K562 (cell line): Measurements from ENCODE around the gene ZNF232. TPM values are rescaled to one million over a fixed set of nuclear protein-coding genes. Genes with fewer than 3 reads are reported as not detected.
A peak's percentile ranks its signal among the peaks of the same experiment; 100 is the strongest.

Experiments
- ATAC-seq: fragments of 200-7000 bp; cut with Tn5 transposase; 3 replicates; pipeline ENCODE4 v1.9.1; 2020; ENCODE audit warnings: moderate library complexity
- BruUV-seq: library from RNA; stranded (reverse); fragments of 400-500 nt; replicated peaks from 2 replicates; lab custom pipeline; 2021; lab: Mats Ljungman, UMichigan
- CTCF ChIA-PET: fragments of 300-600 bp; formaldehyde crosslinking; extraction: SDS; loops from one replicate; lab custom pipeline; 2021; ENCODE audit warnings: low intra/inter-chr PET ratio; lab: Yijun Ruan, JAX
- POLR2A ChIA-PET: fragments of 300-600, 350-650 bp; sonication (Branson Sonifier 250); formaldehyde crosslinking; extraction: SDS; loops from one replicate; lab custom pipeline; 2021; ENCODE audit warnings: antibody characterized with exemption, inconsistent platforms; lab: Yijun Ruan, JAX
- DNase-seq, 4 experiments: peaks; one replicate each; pipeline versions ENCODE4 v3.0.0 to v3.0.0-alpha.2; 2011 to 2018; ENCODE audit warnings: low spot score in 3 of 4, mixed read lengths in 3 of 4; ENCODE audit errors: extremely low read depth in 1 of 4
- FAIRE-seq: peaks from 2 replicates; lab custom pipeline; 2011; peaks lifted over from hg19 to GRCh38; lab: Jason Lieb, UNC
- H2AFZ ChIP-seq: 2 replicates; pipeline ENCODE4 v1.6.0; 2011; ENCODE audit warnings: low read depth, low read length, control low read depth, inconsistent platforms
- H3K27ac ChIP-seq: fragments of 200-600 bp; 3 replicates; pipeline ENCODE4 v1.8.0; 2011; ENCODE audit warnings: low read depth, mild to moderate bottlenecking, control low read depth, inconsistent platforms, low read length, moderate library complexity, mixed read lengths; ENCODE audit errors: extremely low read depth
- H3K27me3 ChIP-seq, 2 experiments: fragments of 300-600 bp in 1 of 2; 2 replicates in 1 of 2; 3 replicates in 1 of 2; pipeline versions ENCODE4 v1.6.0 to v1.8.0; 2011; ENCODE audit warnings: inconsistent platforms in 2 of 2, low read length in 2 of 2, mild to moderate bottlenecking in 1 of 2, mixed read lengths in 1 of 2, moderate library complexity in 1 of 2; ENCODE audit not compliant: control insufficient read depth in 2 of 2, insufficient read depth in 2 of 2
- H3K36me3 ChIP-seq: fragments of 300-600 bp; 3 replicates; pipeline ENCODE4 v1.8.0; 2011; ENCODE audit warnings: mild to moderate bottlenecking, low read length, inconsistent platforms; ENCODE audit not compliant: control insufficient read depth, insufficient read depth
- H3K4me1 ChIP-seq, 2 experiments: fragments of 200-600 bp in 1 of 2; replicated peaks in 1 of 2; 2 replicates in 1 of 2; 3 replicates in 1 of 2; pipeline versions ENCODE4 v1.5.1 to v1.8.0; 2011; ENCODE audit warnings: inconsistent platforms in 2 of 2, low read length in 2 of 2, mild to moderate bottlenecking in 1 of 2, mixed read lengths in 1 of 2, moderate library complexity in 1 of 2; ENCODE audit not compliant: control insufficient read depth in 2 of 2, insufficient read depth in 2 of 2
- H3K4me2 ChIP-seq: 2 replicates; pipeline ENCODE4 v1.6.1; 2011; ENCODE audit warnings: low read length, control low read depth, inconsistent platforms, mixed read lengths; ENCODE audit not compliant: insufficient read depth
- H3K4me3 ChIP-seq: fragments of 200-600 bp; sonication (generic), shearing (Covaris generic); 2 replicates; pipeline ENCODE4 v1.5.1; 2016; ENCODE audit warnings: control low read depth, inconsistent platforms
- H3K79me2 ChIP-seq: fragments of 200-600 bp; 3 replicates; pipeline ENCODE4 v1.8.0; 2011; ENCODE audit warnings: low read length, inconsistent platforms; ENCODE audit not compliant: control insufficient read depth, insufficient read depth
- H3K9ac ChIP-seq, 2 experiments: 2 replicates each; pipeline versions ENCODE4 v1.6.0 to v1.6.1; 2011; ENCODE audit warnings: low read depth in 2 of 2, low read length in 2 of 2, control low read depth in 1 of 2, inconsistent platforms in 1 of 2, mild to moderate bottlenecking in 1 of 2, mixed read lengths in 1 of 2; ENCODE audit not compliant: insufficient read depth in 1 of 2
- H3K9me1 ChIP-seq: one replicate; pipeline ENCODE4 v1.6.0; 2011; ENCODE audit warnings: inconsistent platforms, mild to moderate bottlenecking, low read length, moderate library complexity; ENCODE audit not compliant: control insufficient read depth, insufficient read depth
- H3K9me3 ChIP-seq: replicated peaks from 2 replicates; pipeline ENCODE4 v1.5.1; 2011; ENCODE audit warnings: low read depth, low read length, inconsistent platforms; ENCODE audit not compliant: control insufficient read depth, insufficient read depth
- H4K20me1 ChIP-seq: replicated peaks from 2 replicates; pipeline ENCODE4 v1.6.1; 2011; ENCODE audit warnings: low read length, inconsistent platforms, mixed read lengths; ENCODE audit not compliant: control insufficient read depth, insufficient read depth
- ZBTB33 ChIP-seq: sonication (generic); formaldehyde crosslinking; IDR thresholded peaks from 2 replicates; pipeline ENCODE4 v1.8.1; 2023; ENCODE audit warnings: mild to moderate bottlenecking, missing genetic modification reagents
- ZNF699 ChIP-seq: fragments of 250-450 bp; sonication (Bioruptor Pico); IDR thresholded peaks from 2 replicates; pipeline ENCODE4 v1.8.0; 2021; ENCODE audit warnings: mild to moderate bottlenecking, moderate library complexity; ENCODE audit not compliant: insufficient replicate concordance
- WGBS: fragments of 100-300 bp; shearing (Covaris generic); methylation state at CpG from one replicate; pipeline ENCODE4 v1.1.6; 2016; ENCODE audit warnings: low coverage, mixed read lengths; ENCODE audit not compliant: insufficient coverage; ENCODE audit errors: missing lambda C conversion rate; 5-methylcytosine and 5-hydroxymethylcytosine counted together
- in situ Hi-C: fragments of 300-500 bp; cut with MboI; formaldehyde crosslinking; loops from 4 replicates; pipeline ENCODE4 v1.15.0; 2018; ENCODE audit warnings: inconsistent platforms, mixed read lengths
- intact Hi-C: fragments of 100-400 bp; cut with micrococcal nuclease; formaldehyde crosslinking; loops from 2 replicates; pipeline ENCODE4 v1.14.2; 2022
- polyA plus RNA-seq, 8 experiments: library from polyadenylated mRNA; depleted of rRNA in 4 of 8; stranded (reverse) in 5 of 8; unstranded in 3 of 8; fragments of >200 nt; fragmentation: Nextera tagmentation in 2 of 8; fragmentation: Illumina TruSeq in 1 of 8; extraction: Ambion mirVana in 2 of 8; extraction: Trizol in 1 of 8; gene quantifications; 2 replicates each; pipeline versions ENCODE4 v1.2.1 to v1.2.3, GENCODE V29; 2011 to 2014; ENCODE audit warnings: inconsistent platforms in 1 of 8, missing spikeins in 1 of 8
- total RNA-seq, 7 experiments: library from RNA; depleted of rRNA in 6 of 7; stranded (reverse); fragments of >200 nt in 6 of 7; fragmentation: Illumina TruSeq in 2 of 7; extraction: Trizol in 2 of 7; gene quantifications; 2 replicates each; pipeline versions ENCODE4 v1.2.1 to v1.2.3, GENCODE V29; 2011 to 2021; ENCODE audit warnings: low replicate concordance in 1 of 7
- TF ChIP-seq, protein P1 (sequence below), 3 experiments: fragments of 200-800 bp in 1 of 3; fragments of 250-450 bp in 1 of 3; fragments of 450-650 bp in 1 of 3; sonication (Bioruptor Pico) in 1 of 3; sonication (Bioruptor generic) in 1 of 3; formaldehyde crosslinking in 1 of 3; IDR thresholded peaks; 2 replicates each; pipeline versions ENCODE4 v1.6.1 to v1.8.0; 2016 to 2022; ENCODE audit warnings: mild to moderate bottlenecking in 2 of 3, missing genetic modification characterization in 2 of 3, missing compliant biosample characterization in 1 of 3, moderate library complexity in 1 of 3

The ZNF232 gene
- total and polyA plus RNA-seq, 9 of the 15 experiments (the other 6 are each of a cell fraction or from before 2014, with no cell fraction given), result 10.6 to 26.0 (median 13.0) TPM

DNA sequence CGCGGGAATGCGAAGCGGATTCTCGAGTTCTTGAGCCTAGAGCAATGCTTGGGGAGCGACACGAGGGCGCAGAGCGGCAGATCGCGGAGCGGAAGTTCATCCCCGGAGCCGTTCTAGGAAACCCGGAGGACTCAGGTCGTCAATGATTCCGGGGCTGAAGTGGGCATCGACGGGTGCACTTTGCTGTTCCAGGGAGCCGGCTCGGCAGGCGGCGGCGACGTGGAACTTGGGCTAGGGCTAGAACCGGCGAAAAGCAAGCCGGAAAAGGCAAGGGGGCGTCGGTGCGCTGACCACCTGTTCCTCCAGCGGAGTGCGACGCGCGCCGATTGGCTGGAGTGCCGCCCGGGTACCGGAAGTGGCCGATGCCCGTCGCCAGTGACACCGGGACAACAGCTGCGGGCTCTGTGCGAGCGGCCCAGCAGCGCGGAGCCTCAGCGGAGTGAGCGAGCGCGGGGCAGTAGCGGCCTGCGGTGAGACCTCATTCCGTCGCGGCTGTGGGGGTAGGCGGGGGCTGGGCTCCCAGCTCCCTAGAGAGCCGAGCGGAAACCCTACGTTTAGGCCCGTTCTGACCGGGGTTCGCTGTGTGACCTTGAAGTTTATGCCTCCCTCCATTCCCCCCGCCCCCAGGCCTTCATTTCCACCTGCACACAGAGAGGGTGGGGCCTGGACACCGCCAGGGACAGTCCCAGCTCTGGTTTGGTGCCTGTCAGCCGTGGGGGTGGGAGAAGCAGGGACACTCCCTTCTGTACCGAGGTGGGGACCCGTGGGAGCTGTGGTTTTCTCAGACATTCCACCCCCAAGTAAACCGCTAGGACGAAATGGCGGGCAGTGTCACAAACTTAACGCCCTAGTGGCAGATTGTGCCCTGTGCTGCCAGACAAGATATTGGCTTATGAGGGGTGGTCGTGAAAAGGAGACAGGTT lies 33.3 kb downstream of the ZNF232 start, which contains the start of gene ZFP3:
ZFP3 (plus strand) TSS at position 362 of the 923 bp plus-strand sequence. CDS start 13,038 bp downstream, outside the sequence.
- FAIRE-seq (no peak), DNase-seq (no peak), ATAC-seq (no peak)
- Histone ChIP-seq H3K27me3 (peaks cover 2 to 9% of the 10 kb centered on the region in 2 experiments; a peak in 2 of 5 replicates), H3K9ac (no peak within 1 kb of the TSS), H4K20me1 (no peaks in the 10 kb centered on the region), H3K9me1 (no peaks in the 10 kb centered on the region), H3K27ac (no peak within 1 kb of the TSS), H3K4me3 (no peak within 1 kb of the TSS), H3K36me3 (no peaks in the 10 kb centered on the region), H2AFZ (no peak within 1 kb of the TSS), H3K4me2 (no peak within 1 kb of the TSS), H3K4me1 (peaks cover 0 to 10% of the 10 kb centered on the region in 2 experiments; a peak in 2 of 5 replicates), H3K79me2 (no peaks in the 10 kb centered on the region), H3K9me3 (no peaks in the 10 kb centered on the region)
- no TSS peak for BruUV-seq
- 38% methylated on average over 31 of the region's 75 CpGs for WGBS
- in situ Hi-C loops (no loop called here), intact Hi-C loops (no loop called here)
- ChIA-PET POLR2A (no interaction called here), CTCF (no interaction called here)
- TF ChIP-seq ZBTB33 (CRISPR knock-in tag) (0 out of 2 replicates have a peak, but pooled peaks have one; percentile 47), ZNF699 (no peak)
- TF ChIP-seq, protein P1, sequence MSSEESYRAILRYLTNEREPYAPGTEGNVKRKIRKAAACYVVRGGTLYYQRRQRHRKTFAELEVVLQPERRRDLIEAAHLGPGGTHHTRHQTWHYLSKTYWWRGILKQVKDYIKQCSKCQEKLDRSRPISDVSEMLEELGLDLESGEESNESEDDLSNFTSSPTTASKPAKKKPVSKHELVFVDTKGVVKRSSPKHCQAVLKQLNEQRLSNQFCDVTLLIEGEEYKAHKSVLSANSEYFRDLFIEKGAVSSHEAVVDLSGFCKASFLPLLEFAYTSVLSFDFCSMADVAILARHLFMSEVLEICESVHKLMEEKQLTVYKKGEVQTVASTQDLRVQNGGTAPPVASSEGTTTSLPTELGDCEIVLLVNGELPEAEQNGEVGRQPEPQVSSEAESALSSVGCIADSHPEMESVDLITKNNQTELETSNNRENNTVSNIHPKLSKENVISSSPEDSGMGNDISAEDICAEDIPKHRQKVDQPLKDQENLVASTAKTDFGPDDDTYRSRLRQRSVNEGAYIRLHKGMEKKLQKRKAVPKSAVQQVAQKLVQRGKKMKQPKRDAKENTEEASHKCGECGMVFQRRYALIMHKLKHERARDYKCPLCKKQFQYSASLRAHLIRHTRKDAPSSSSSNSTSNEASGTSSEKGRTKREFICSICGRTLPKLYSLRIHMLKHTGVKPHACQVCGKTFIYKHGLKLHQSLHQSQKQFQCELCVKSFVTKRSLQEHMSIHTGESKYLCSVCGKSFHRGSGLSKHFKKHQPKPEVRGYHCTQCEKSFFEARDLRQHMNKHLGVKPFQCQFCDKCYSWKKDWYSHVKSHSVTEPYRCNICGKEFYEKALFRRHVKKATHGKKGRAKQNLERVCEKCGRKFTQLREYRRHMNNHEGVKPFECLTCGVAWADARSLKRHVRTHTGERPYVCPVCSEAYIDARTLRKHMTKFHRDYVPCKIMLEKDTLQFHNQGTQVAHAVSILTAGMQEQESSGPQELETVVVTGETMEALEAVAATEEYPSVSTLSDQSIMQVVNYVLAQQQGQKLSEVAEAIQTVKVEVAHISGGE (CRISPR knock-in tag; IDR thresholded peaks at IDR 0.05), result peak in 1 of 3 experiments; percentile 96; a peak in 2 of 6 replicates
